ENCODE results near the gene ZCRB1.

Gene ZCRB1

GRCh38 chr12:42326541-42327226 lies 790 bp upstream of the ZCRB1 start:
- no peak for TF ChIP-seq CTCF (IDR thresholded peaks at IDR 0.05)
- TF ChIP-seq ZFX (IDR thresholded peaks at IDR 0.05; ENCODE audit: borderline replicate concordance), result no peak
- H3K27ac ChIP-seq, result peak overlapping the region; percentile 86

GRCh38 chr12:42325326-42325652 lies 605 bp downstream of the ZCRB1 start:
- H3K27ac ChIP-seq, result peak overlapping the region; percentile 86
- TF ChIP-seq ZFX (IDR thresholded peaks at IDR 0.05; ENCODE audit: borderline replicate concordance) (no peak), CTCF (IDR thresholded peaks at IDR 0.05) (no peak)

GRCh38 chr12:42323856-42324255 lies 2.0 kb downstream of the ZCRB1 start:
- H3K27ac ChIP-seq, result peak overlapping the region; percentile 86; the same call in 1 of the 2 replicates
- no peak for TF ChIP-seq ZFX (IDR thresholded peaks at IDR 0.05; ENCODE audit: borderline replicate concordance)
- TF ChIP-seq CTCF (IDR thresholded peaks at IDR 0.05), result no peak

GRCh38 chr12:42322567-42322966 lies 3.3 kb downstream of the ZCRB1 start:
- H3K27ac ChIP-seq, result no peak overlapping the region
- TF ChIP-seq CTCF (IDR thresholded peaks at IDR 0.05), result no peak
- no peak for TF ChIP-seq ZFX (IDR thresholded peaks at IDR 0.05; ENCODE audit: borderline replicate concordance)

GRCh38 chr12:42320796-42321195 lies 5.1 kb downstream of the ZCRB1 start:
- TF ChIP-seq ZFX (IDR thresholded peaks at IDR 0.05; ENCODE audit: borderline replicate concordance) (no peak), CTCF (IDR thresholded peaks at IDR 0.05) (no peak)
- no peak overlapping the region for H3K27ac ChIP-seq

- TF ChIP-seq ZFX (IDR thresholded peaks at IDR 0.05; ENCODE audit: borderline replicate concordance) (no peak), CTCF (IDR thresholded peaks at IDR 0.05) (no peak)
- no peak overlapping the region for H3K27ac ChIP-seq
Measured at GRCh38 chr12:42315108-42315507, 10.8 kb downstream of the ZCRB1 start.

- no peak overlapping the region for H3K27ac ChIP-seq
- TF ChIP-seq CTCF (IDR thresholded peaks at IDR 0.05), result no peak
- TF ChIP-seq ZFX (IDR thresholded peaks at IDR 0.05; ENCODE audit: borderline replicate concordance), result no peak
Measured at GRCh38 chr12:42309996-42310395, 15.9 kb downstream of the ZCRB1 start.
